ENCODE results near the gene TRIM4.
"Not testable (repeated sequence)": the region's sequence is repeated elsewhere in the genome, so short reads cannot be mapped to it uniquely, and the experiment has no call there.

TRIM4 gene

GRCh38 chr7:99935009-99935408 lies 15.7 kb upstream of the TRIM4 start:
- H3K36me3 Mint-ChIP-seq (ENCODE audit: insufficient read depth); H3K27ac Mint-ChIP-seq (ENCODE audit: low read depth); H3K9me3 Mint-ChIP-seq; H3K4me1 Mint-ChIP-seq; ATAC-seq (replicated peaks; ENCODE audit: extremely low read depth, poor library complexity, severe bottlenecking); DNase-seq (ENCODE audit: low spot score in 2 of 2); H3K4me3 Mint-ChIP-seq: not testable (repeated sequence)
- H3K27me3 Mint-ChIP-seq: peaks cover 72% of the 10 kb centered on the region

- DNase-seq (ENCODE audit: low spot score in 2 of 2) (no peak), ATAC-seq (replicated peaks; ENCODE audit: extremely low read depth, poor library complexity, severe bottlenecking) (no peak)
- Mint-ChIP-seq H3K4me3 (no peak overlapping the region), H3K27ac (ENCODE audit: low read depth) (no peak overlapping the region), H3K9me3 (no peaks in the 10 kb centered on the region), H3K36me3 (ENCODE audit: insufficient read depth) (no peaks in the 10 kb centered on the region), H3K27me3 (peaks cover 77% of the 10 kb centered on the region), H3K4me1 (peaks cover 15% of the 10 kb centered on the region)
These were observed 11.0 kb upstream of the TRIM4 start for GRCh38 chr7:99930376-99930775.

GRCh38 chr7:99929730-99930053 lies 10.4 kb upstream of the TRIM4 start:
- Mint-ChIP-seq H3K4me1 (peaks cover 15% of the 10 kb centered on the region), H3K27ac (ENCODE audit: low read depth) (no peak overlapping the region), H3K9me3 (no peaks in the 10 kb centered on the region), H3K36me3 (ENCODE audit: insufficient read depth) (no peaks in the 10 kb centered on the region), H3K27me3 (peaks cover 70% of the 10 kb centered on the region), H3K4me3 (peak overlapping the region; percentile 40)
- DNase-seq (ENCODE audit: low spot score in 2 of 2) (no peak), ATAC-seq (replicated peaks; ENCODE audit: extremely low read depth, poor library complexity, severe bottlenecking) (no peak)

- no peak within 1 kb of the TSS for H3K27ac Mint-ChIP-seq (ENCODE audit: low read depth)
- H3K4me1 Mint-ChIP-seq: peaks cover 15% of the 10 kb centered on the region
- ATAC-seq (replicated peaks; ENCODE audit: extremely low read depth, poor library complexity, severe bottlenecking): peak; percentile 46
- peaks cover 65% of the 10 kb centered on the region for H3K27me3 Mint-ChIP-seq
- peak within 1 kb of the TSS; percentile 40 for H3K4me3 Mint-ChIP-seq
- no peaks in the 10 kb centered on the region for H3K36me3 Mint-ChIP-seq (ENCODE audit: insufficient read depth)
- no peak for DNase-seq (ENCODE audit: low spot score in 2 of 2)
- H3K9me3 Mint-ChIP-seq: no peaks in the 10 kb centered on the region
These were observed 9.8 kb upstream of the TRIM4 start, which contains the start of gene GJC3 for GRCh38 chr7:99928994-99929729. Gene GJC3 (minus strand): TSS chr7:99929620. CDS start chr7:99929620, 0 bp downstream.

- H3K27ac Mint-ChIP-seq (ENCODE audit: low read depth): no peak overlapping the region
- ATAC-seq (replicated peaks; ENCODE audit: extremely low read depth, poor library complexity, severe bottlenecking) (no peak), DNase-seq (ENCODE audit: low spot score in 2 of 2) (no peak)
- H3K4me3 Mint-ChIP-seq: peak overlapping the region; percentile 9
- H3K36me3 Mint-ChIP-seq (ENCODE audit: insufficient read depth): no peaks in the 10 kb centered on the region
- H3K9me3 Mint-ChIP-seq: no peaks in the 10 kb centered on the region
- peaks cover 55% of the 10 kb centered on the region for H3K27me3 Mint-ChIP-seq
- H3K4me1 Mint-ChIP-seq: peaks cover 15% of the 10 kb centered on the region
These were observed 8.9 kb upstream of the TRIM4 start for GRCh38 chr7:99928188-99928587.

GRCh38 chr7:99927536-99927935 lies 8.2 kb upstream of the TRIM4 start:
- ATAC-seq (replicated peaks; ENCODE audit: extremely low read depth, poor library complexity, severe bottlenecking): no peak
- Mint-ChIP-seq H3K4me3 (peak overlapping the region; percentile 9), H3K27me3 (peaks cover 49% of the 10 kb centered on the region), H3K9me3 (no peaks in the 10 kb centered on the region), H3K4me1 (peaks cover 15% of the 10 kb centered on the region), H3K36me3 (ENCODE audit: insufficient read depth) (no peaks in the 10 kb centered on the region), H3K27ac (ENCODE audit: low read depth) (no peak overlapping the region)
- DNase-seq (ENCODE audit: low spot score in 2 of 2): no peak

- Mint-ChIP-seq H3K27ac (ENCODE audit: low read depth) (no peak overlapping the region), H3K36me3 (ENCODE audit: insufficient read depth) (no peaks in the 10 kb centered on the region), H3K4me3 (no peak overlapping the region), H3K9me3 (no peaks in the 10 kb centered on the region), H3K4me1 (peaks cover 19% of the 10 kb centered on the region), H3K27me3 (peaks cover 43% of the 10 kb centered on the region)
- ATAC-seq (replicated peaks; ENCODE audit: extremely low read depth, poor library complexity, severe bottlenecking) (no peak), DNase-seq (ENCODE audit: low spot score in 2 of 2) (no peak)
These were observed 7.0 kb upstream of the TRIM4 start for GRCh38 chr7:99926321-99926720.

GRCh38 chr7:99923200-99923599 lies 3.9 kb upstream of the TRIM4 start:
- Mint-ChIP-seq H3K36me3 (ENCODE audit: insufficient read depth) (peaks cover 9% of the 10 kb centered on the region), H3K27ac (ENCODE audit: low read depth) (no peak overlapping the region), H3K9me3 (no peaks in the 10 kb centered on the region), H3K27me3 (peaks cover 23% of the 10 kb centered on the region), H3K4me1 (peaks cover 12% of the 10 kb centered on the region), H3K4me3 (no peak overlapping the region)
- ATAC-seq (replicated peaks; ENCODE audit: extremely low read depth, poor library complexity, severe bottlenecking): no peak
- DNase-seq (ENCODE audit: low spot score in 2 of 2): no peak

- no peaks in the 10 kb centered on the region for H3K27me3 Mint-ChIP-seq
- peaks cover 40% of the 10 kb centered on the region for H3K4me1 Mint-ChIP-seq
- DNase-seq (ENCODE audit: low spot score in 2 of 2) (no peak), ATAC-seq (replicated peaks; ENCODE audit: extremely low read depth, poor library complexity, severe bottlenecking) (no peak)
- H3K9me3 Mint-ChIP-seq: no peaks in the 10 kb centered on the region
- H3K4me3 Mint-ChIP-seq: peak overlapping the region; percentile 88
- peaks cover 16% of the 10 kb centered on the region for H3K36me3 Mint-ChIP-seq (ENCODE audit: insufficient read depth)
- peak overlapping the region; percentile 93 for H3K27ac Mint-ChIP-seq (ENCODE audit: low read depth)
These were observed 819 bp upstream of the TRIM4 start for GRCh38 chr7:99920149-99920548.

- Mint-ChIP-seq H3K27ac (ENCODE audit: low read depth) (peak overlapping the region; percentile 93), H3K36me3 (ENCODE audit: insufficient read depth) (peaks cover 16% of the 10 kb centered on the region)
- ATAC-seq (replicated peaks; ENCODE audit: extremely low read depth, poor library complexity, severe bottlenecking): no peak
These were observed 433 bp upstream of the TRIM4 start for GRCh38 chr7:99919814-99920112.

GRCh38 chr7:99910976-99911375 lies 8.4 kb downstream of the TRIM4 start:
- no peaks in the 10 kb centered on the region for H3K9me3 Mint-ChIP-seq
- H3K36me3 Mint-ChIP-seq (ENCODE audit: insufficient read depth): peaks cover 47% of the 10 kb centered on the region
- no peak overlapping the region for H3K4me3 Mint-ChIP-seq
- H3K27me3 Mint-ChIP-seq: no peaks in the 10 kb centered on the region
- ATAC-seq (replicated peaks; ENCODE audit: extremely low read depth, poor library complexity, severe bottlenecking) (no peak), DNase-seq (ENCODE audit: low spot score in 2 of 2) (no peak)
- H3K4me1 Mint-ChIP-seq: peaks cover 52% of the 10 kb centered on the region
- H3K27ac Mint-ChIP-seq (ENCODE audit: low read depth): peak overlapping the region; percentile 9

More at GRCh38 chr7:99919814-99920112, 433 bp upstream of the TRIM4 start:
- DNase-seq (ENCODE audit: low spot score in 2 of 2): no peak
- H3K27me3 Mint-ChIP-seq: no peaks in the 10 kb centered on the region
- H3K9me3 Mint-ChIP-seq: no peaks in the 10 kb centered on the region
- peak overlapping the region; percentile 88 for H3K4me3 Mint-ChIP-seq
- peaks cover 43% of the 10 kb centered on the region for H3K4me1 Mint-ChIP-seq

GRCh38 chr7:99901581-99901980 lies 17.7 kb downstream of the TRIM4 start:
- ATAC-seq (replicated peaks; ENCODE audit: extremely low read depth, poor library complexity, severe bottlenecking) (no peak), DNase-seq (ENCODE audit: low spot score in 2 of 2) (no peak)
- H3K27ac Mint-ChIP-seq (ENCODE audit: low read depth): no peak overlapping the region
- peaks cover 52% of the 10 kb centered on the region for H3K36me3 Mint-ChIP-seq (ENCODE audit: insufficient read depth)
- H3K4me1 Mint-ChIP-seq: peaks cover 10% of the 10 kb centered on the region
- H3K27me3 Mint-ChIP-seq: no peaks in the 10 kb centered on the region
- H3K4me3 Mint-ChIP-seq: no peak overlapping the region
- H3K9me3 Mint-ChIP-seq: no peaks in the 10 kb centered on the region

- H3K4me1 Mint-ChIP-seq: peaks cover 10% of the 10 kb centered on the region
- H3K9me3 Mint-ChIP-seq: no peaks in the 10 kb centered on the region
- ATAC-seq (replicated peaks; ENCODE audit: extremely low read depth, poor library complexity, severe bottlenecking) (no peak), DNase-seq (ENCODE audit: low spot score in 2 of 2) (no peak)
- no peaks in the 10 kb centered on the region for H3K27me3 Mint-ChIP-seq
- H3K36me3 Mint-ChIP-seq (ENCODE audit: insufficient read depth): peaks cover 44% of the 10 kb centered on the region
- no peak overlapping the region for H3K4me3 Mint-ChIP-seq
- no peak overlapping the region for H3K27ac Mint-ChIP-seq (ENCODE audit: low read depth)
These were observed 19.4 kb downstream of the TRIM4 start for GRCh38 chr7:99899830-99900519.

Measured in central memory CD8-positive, alpha-beta T cell (primary cell).